Body of pancreas (tissue), 4 donors: ENCODE measurements around the gene PF4V1. TPM values are rescaled to one million over a fixed set of nuclear protein-coding genes. Genes with fewer than 3 reads are reported as not detected.

Experiments
- ATAC-seq: fragments of 150-250 bp; one replicate; pipeline ENCODE4 v1.9.1; 2016
- DNase-seq, 4 donors: peaks; one replicate each; pipeline ENCODE4 v3.0.0-alpha.2; 2019
- H3K27ac ChIP-seq, 4 donors: fragments of 200-600 bp; sonication (generic); 1 replicate in 3 of 4; 2 replicates in 1 of 4; pipeline versions ENCODE4 v1.5.1 to v1.6.1; 2016 to 2019; ENCODE audit warnings: mild to moderate bottlenecking in 1 of 4, mixed read lengths in 1 of 4, moderate library complexity in 1 of 4
- H3K27me3 ChIP-seq, 2 donors: fragments of 200-600 bp; sonication (generic); one replicate each; pipeline ENCODE4 v1.6.0; 2016; ENCODE audit warnings: mild to moderate bottlenecking in 1 of 2
- H3K36me3 ChIP-seq, 2 donors: fragments of 200-600 bp; sonication (generic); replicated peaks in 1 of 2; 2 replicates each; pipeline ENCODE4 v1.5.1; 2016; ENCODE audit warnings: low read depth in 2 of 2; ENCODE audit not compliant: insufficient read depth in 1 of 2
- H3K4me1 ChIP-seq: fragments of 200-600 bp; sonication (generic); one replicate; pipeline ENCODE4 v1.6.0; 2016
- H3K4me3 ChIP-seq, 2 donors: fragments of 200-600 bp; sonication (generic); 1 replicate in 1 of 2; 2 replicates in 1 of 2; pipeline ENCODE4 v1.5.1; 2016 to 2019
- H3K9me3 ChIP-seq, 3 donors: fragments of 200-600 bp; sonication (generic); 1 replicate in 2 of 3; 2 replicates in 1 of 3; pipeline ENCODE4 v1.5.1; 2016
- CTCF ChIP-seq, 7 experiments: fragments of 450-650 bp in 4 of 7; fragments of 200-600 bp in 3 of 7; sonication (generic) in 3 of 7; IDR thresholded peaks; one replicate each; pipeline ENCODE4 v1.5.1; 2016 to 2019; ENCODE audit warnings: antibody characterized with exemption in 7 of 7
- POLR2A ChIP-seq, 3 donors: fragments of 450-650 bp; IDR thresholded peaks; one replicate each; pipeline ENCODE4 v1.6.1; 2016; ENCODE audit warnings: antibody characterized with exemption in 3 of 3, mild to moderate bottlenecking in 2 of 3
- WGBS, 2 donors: methylation state at CpG; one replicate each; pipeline ENCODE4 v1.1.5; 2017; 5-methylcytosine and 5-hydroxymethylcytosine counted together
- intact Hi-C: fragments of 100-400 bp; cut with DNase I; formaldehyde crosslinking; loops from one replicate; pipeline ENCODE4 v1.15.1; 2023
- total RNA-seq, 2 donors: library from RNA; depleted of rRNA; stranded (reverse); fragments of >200 nt; gene quantifications; one replicate each; pipeline ENCODE4 v1.1.0, GENCODE V29; 2016

The PF4V1 gene
- total RNA-seq, 2 donors from 2014 or later = not detected

DNA sequence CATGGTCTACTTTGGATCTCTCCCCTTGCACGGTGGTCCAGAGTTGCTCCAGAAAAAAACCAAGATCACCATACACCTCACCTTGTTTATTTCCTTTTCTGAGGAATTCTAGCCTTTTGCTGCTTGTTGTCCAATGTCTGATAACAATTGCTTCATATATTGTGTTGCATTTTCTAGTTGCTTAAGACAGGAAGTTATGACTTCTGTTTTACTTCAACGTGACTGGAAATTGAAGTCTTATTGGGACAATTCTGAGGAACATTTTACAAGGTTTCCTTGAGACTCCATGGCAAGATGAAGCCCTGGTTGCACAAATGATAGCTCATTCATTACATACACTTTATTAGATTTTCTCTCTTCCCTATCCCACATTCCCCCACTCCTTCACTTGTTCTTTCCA is 21.3 kb downstream of the PF4V1 start:
- Histone ChIP-seq H3K27ac (no peak overlapping the region), H3K4me1 (peaks cover 4% of the 10 kb centered on the region)
- WGBS, 2 donors = 62 to 73% methylated on average over 2 of the region's 2 CpGs

GRCh38 chr4:73875401-73875800 is 22.3 kb downstream of the PF4V1 start:
- Histone ChIP-seq H3K36me3 (no peaks in the 10 kb centered on the region), H3K9me3 (no peaks in the 10 kb centered on the region), H3K27me3 (no peaks in the 10 kb centered on the region), H3K27ac (no peak overlapping the region), H3K4me3 (no peak overlapping the region), H3K4me1 (no peaks in the 10 kb centered on the region)
- DNase-seq (no peak), ATAC-seq (no peak)
- intact Hi-C loops = no loop called here
- 84 to 93% methylated on average over 1 of the region's 1 CpG for WGBS, 2 donors
- no peak for TF ChIP-seq CTCF (IDR thresholded peaks at IDR 0.05)
- TF ChIP-seq POLR2A (IDR thresholded peaks at IDR 0.05) = no peak

More for the DNA sequence above, 21.3 kb downstream of the PF4V1 start:
- no peak for DNase-seq
- Histone ChIP-seq H3K4me3 (no peak overlapping the region), H3K36me3 (no peaks in the 10 kb centered on the region), H3K9me3 (no peaks in the 10 kb centered on the region), H3K27me3 (no peaks in the 10 kb centered on the region)
- ATAC-seq = no peak
- no peak for TF ChIP-seq POLR2A (IDR thresholded peaks at IDR 0.05)
- TF ChIP-seq CTCF (IDR thresholded peaks at IDR 0.05) = no peak
- intact Hi-C loops = no loop called here

DNA sequence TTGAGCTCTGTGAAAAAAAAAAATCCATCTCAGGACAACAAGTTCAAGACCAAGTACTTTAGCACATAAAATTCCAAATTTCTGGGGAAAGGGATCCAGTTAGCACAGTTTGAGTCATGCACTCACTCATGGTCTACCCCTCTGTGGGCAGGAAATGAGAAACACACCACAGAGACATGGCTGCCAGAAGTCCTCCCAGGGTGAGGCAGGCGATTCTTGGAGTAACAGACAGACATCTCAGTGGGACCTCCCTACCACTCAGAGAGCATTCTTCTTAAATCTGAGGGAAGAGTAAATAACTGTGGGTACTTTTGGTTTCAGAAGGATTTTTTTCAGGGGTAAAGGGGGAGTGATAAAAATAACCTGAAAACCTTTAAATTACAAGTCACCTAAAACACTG is 30.2 kb downstream of the PF4V1 start:
- Histone ChIP-seq H3K27me3 (no peaks in the 10 kb centered on the region), H3K4me1 (no peaks in the 10 kb centered on the region), H3K27ac (no peak overlapping the region), H3K9me3 (no peaks in the 10 kb centered on the region), H3K36me3 (no peaks in the 10 kb centered on the region), H3K4me3 (no peak overlapping the region)
- WGBS, 2 donors = 47 to 52% methylated on average over 1 of the region's 1 CpG
- intact Hi-C loops = no loop called here
- no peak for ATAC-seq
- DNase-seq = no peak
- no peak for TF ChIP-seq POLR2A (IDR thresholded peaks at IDR 0.05)
- no peak for TF ChIP-seq CTCF (IDR thresholded peaks at IDR 0.05)

DNA sequence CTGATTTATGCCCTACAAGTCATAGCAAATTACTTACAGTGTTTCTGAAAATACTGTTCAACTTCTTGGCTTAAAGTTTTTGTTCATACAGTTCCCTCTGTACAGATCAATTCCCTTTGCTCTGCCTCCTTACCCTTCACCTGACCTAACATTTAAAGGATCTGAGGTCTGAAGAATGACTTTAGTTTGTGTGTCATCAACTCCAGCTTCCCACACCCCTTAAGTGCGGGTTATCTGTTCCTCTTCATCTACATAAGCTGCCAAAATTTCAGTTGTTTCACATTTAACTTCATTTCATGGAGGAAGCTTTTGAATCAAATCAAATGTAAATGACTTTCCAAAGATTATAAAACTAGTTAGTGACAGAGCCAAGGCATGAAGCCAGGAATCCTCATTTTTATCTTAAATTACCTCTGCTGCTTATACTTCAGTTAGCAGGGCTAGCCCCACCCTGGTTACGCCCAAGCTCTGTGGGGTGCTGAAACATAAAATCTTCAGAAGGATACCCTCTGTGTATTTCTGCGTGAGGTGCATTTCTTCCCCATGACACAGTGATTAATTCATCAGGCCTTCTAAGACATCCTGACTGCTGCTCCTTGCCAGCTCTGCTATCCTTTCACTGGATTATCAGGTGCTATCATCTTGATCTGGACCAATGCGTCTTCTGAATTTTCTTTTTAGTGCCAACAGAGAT is 32.6 kb downstream of the PF4V1 start:
- Histone ChIP-seq H3K4me1 (no peaks in the 10 kb centered on the region), H3K27ac (no peak overlapping the region), H3K27me3 (no peaks in the 10 kb centered on the region), H3K9me3 (no peaks in the 10 kb centered on the region), H3K4me3 (no peak overlapping the region), H3K36me3 (no peaks in the 10 kb centered on the region)
- DNase-seq (no peak), ATAC-seq (no peak)
- WGBS, 2 donors = 81 to 85% methylated on average over 4 of the region's 4 CpGs
- intact Hi-C loops = no loop called here
- TF ChIP-seq POLR2A (IDR thresholded peaks at IDR 0.05) (no peak), CTCF (IDR thresholded peaks at IDR 0.05) (no peak)

DNA sequence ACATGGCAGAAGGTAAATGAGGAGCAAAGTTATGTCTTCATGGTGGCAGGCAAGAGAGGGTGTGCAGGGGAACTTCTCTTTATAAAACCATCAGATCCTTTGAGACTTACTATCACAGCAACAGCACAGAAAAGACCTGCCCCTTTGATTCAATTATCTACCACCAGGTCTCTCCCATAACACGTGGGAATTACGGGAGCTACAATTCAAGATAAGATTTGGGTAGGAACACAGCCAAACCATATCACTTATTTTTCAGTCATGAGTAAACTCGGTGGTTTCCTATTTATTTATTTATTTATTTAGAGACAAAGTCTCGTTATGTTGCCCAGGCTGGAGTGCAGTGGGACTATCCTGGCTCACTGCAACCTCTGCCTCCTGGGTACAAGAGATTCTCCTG is 38.2 kb downstream of the PF4V1 start:
- ATAC-seq (peak; percentile 27), DNase-seq (no peak)
- 23 to 25% methylated on average over 4 of the region's 4 CpGs for WGBS, 2 donors
- no peaks in the 10 kb centered on the region for H3K36me3 ChIP-seq
- peak overlapping the region in 3 of 4 donors; percentile 23 to 66 (median 54) for H3K27ac ChIP-seq
- H3K4me1 ChIP-seq = peaks cover 36% of the 10 kb centered on the region
- intact Hi-C loops = no loop called here
- H3K4me3 ChIP-seq = no peak overlapping the region
- TF ChIP-seq POLR2A (IDR thresholded peaks at IDR 0.05) (no peak), CTCF (IDR thresholded peaks at IDR 0.05) (no peak)
- no peaks in the 10 kb centered on the region for H3K27me3 ChIP-seq
- H3K9me3 ChIP-seq = no peaks in the 10 kb centered on the region
